ENCODE measurements around the gene MPV17L. TPM values are rescaled to one million over a fixed set of nuclear protein-coding genes. Genes with fewer than 3 reads are reported as not detected.

The MPV17L gene
- total RNA-seq, 3 donors from 2014 or later (not counting 1 experiment from before 2014, with no cell fraction given), result 0.07 to 0.12 TPM; not detected in 1

- 96% methylated on average over 5 of the region's 6 CpGs for WGBS (ENCODE audit: insufficient coverage)
Measured at GRCh38 chr16:15461376-15461775, 65.8 kb downstream of the MPV17L start.

More at GRCh38 chr16:15461376-15461775, 65.8 kb downstream of the MPV17L start:
- Mint-ChIP-seq H3K9me3 (no peaks in the 10 kb centered on the region), H3K4me3 (no peak overlapping the region), H3K36me3 (no peaks in the 10 kb centered on the region), H3K27me3 (ENCODE audit: low read depth in 2 of 2) (peaks cover 0 to 10% of the 10 kb centered on the region in 2 donors), H3K27ac (no peak overlapping the region), H3K4me1 (no peaks in the 10 kb centered on the region)
- ATAC-seq (no peak), DNase-seq (no peak)
- H3K4me3 ChIP-seq (ENCODE audit: low read length), result no peak overlapping the region
- no peaks in the 10 kb centered on the region for H3K36me3 ChIP-seq (ENCODE audit: control insufficient read depth, insufficient read depth, low read length)
- no peak overlapping the region for H3K27ac ChIP-seq (ENCODE audit: low read length)
- H3K27me3 ChIP-seq (ENCODE audit: control insufficient read depth, insufficient read depth, low read length), result no peaks in the 10 kb centered on the region
- H3K4me1 ChIP-seq (ENCODE audit: control insufficient read depth, insufficient read depth, low read length), result no peaks in the 10 kb centered on the region
- intact Hi-C loops (cut with micrococcal nuclease), result no loop called here
- no peak for TF ChIP-seq CTCF (IDR thresholded peaks at IDR 0.05)
- H3K9me3 ChIP-seq (ENCODE audit: control insufficient read depth, insufficient read depth, low read length), result no peaks in the 10 kb centered on the region

Other genes starting within 250 kb of the MPV17L start
- 10 to 100 TPM in 1 of 3 donors, 1 to 10 TPM in 2; 1.0 to 19.6 (median 9.5) TPM for gene NPIPA5, start 17.5 kb upstream of the MPV17L start, total RNA-seq
- 1 to 10 TPM; 3.7 to 6.7 (median 4.5) TPM for gene BMERB1, start 38.8 kb downstream of the MPV17L start, total RNA-seq
- 100 to 1,000 TPM; 127 to 149 (median 140) TPM for gene MARF1, start 247.4 kb downstream of the MPV17L start, total RNA-seq

Data from natural killer cell (primary cell).